Transverse colon (tissue), 4 donors: Measurements from ENCODE around the gene MEGF9. TPM values are rescaled to one million over a fixed set of nuclear protein-coding genes. Genes with fewer than 3 reads are reported as not detected.

ENCODE experiments used
- DNase-seq: peaks from one replicate; pipeline ENCODE4 v3.0.0-alpha.2; 2019
- H3K27ac ChIP-seq, 4 donors: fragments of 200-600 bp; sonication (generic); 2 replicates each; pipeline ENCODE4 v1.5.1; 2016 to 2018; ENCODE audit warnings: inconsistent platforms in 4 of 4
- H3K27me3 ChIP-seq: fragments of 200-600 bp; sonication (generic); 2 replicates; pipeline ENCODE4 v1.5.1; 2017; ENCODE audit warnings: inconsistent platforms
- H3K36me3 ChIP-seq, 4 donors: fragments of 200-600 bp; sonication (generic); 2 replicates each; pipeline ENCODE4 v1.5.1; 2017 to 2019; ENCODE audit warnings: inconsistent platforms in 4 of 4
- H3K4me1 ChIP-seq, 4 donors: fragments of 200-600 bp; sonication (generic); 2 replicates each; pipeline ENCODE4 v1.5.1; 2017 to 2020; ENCODE audit warnings: inconsistent platforms in 4 of 4
- H3K4me3 ChIP-seq, 4 donors: fragments of 200-600 bp; sonication (generic); 1 replicate in 1 of 4; 2 replicates in 3 of 4; pipeline versions ENCODE4 v1.5.1 to v1.6.1; 2017 to 2019; ENCODE audit warnings: inconsistent platforms in 4 of 4
- H3K9me3 ChIP-seq, 2 donors: fragments of 200-600 bp; sonication (generic); 2 replicates each; pipeline ENCODE4 v1.5.1; 2017 to 2019; ENCODE audit warnings: inconsistent platforms in 2 of 2
- EP300 ChIP-seq: sonication (generic); formaldehyde crosslinking; IDR thresholded peaks from one replicate; pipeline ENCODE4 v1.6.1; 2017; ENCODE audit warnings: antibody characterized with exemption, low read depth
- POLR2A ChIP-seq: fragments of 450-650 bp; IDR thresholded peaks from one replicate; pipeline ENCODE4 v1.6.1; 2016; ENCODE audit warnings: antibody characterized with exemption, mild to moderate bottlenecking, moderate library complexity
- POLR2AphosphoS5 ChIP-seq, 3 donors: sonication (generic); formaldehyde crosslinking; IDR thresholded peaks; one replicate each; pipeline ENCODE4 v1.6.1; 2016; ENCODE audit warnings: antibody characterized with exemption in 3 of 3
- WGBS, 2 donors: methylation state at CpG; one replicate each; pipeline ENCODE4 v1.1.5; 2018; ENCODE audit warnings: low coverage in 1 of 2; 5-methylcytosine and 5-hydroxymethylcytosine counted together
- in situ Hi-C, 4 donors: fragments of 200-750 bp; cut with MboI; loops; one replicate each; pipeline versions ENCODE4 v1.15.0 to v1.15.1; 2017; ENCODE audit warnings: low sequenced_read_pairs in 3 of 4, low pct_ligation_motif_present in 1 of 4, low pct_unique_long_range_greater_than_20kb in 1 of 4
- intact Hi-C: fragments of 100-400 bp; cut with DNase I; formaldehyde crosslinking; loops from one replicate; pipeline ENCODE4 v1.15.1; 2023; ENCODE audit warnings: low total_unique reads
- total RNA-seq, 4 donors: library from RNA; depleted of rRNA; stranded (reverse); fragments of >200 nt; gene quantifications; one replicate each; pipeline ENCODE4 v1.1.0, GENCODE V29; 2016
- TF ChIP-seq, protein P1 (sequence below), 5 experiments: fragments of 200-600 bp in 3 of 5; fragments of 450-650 bp in 2 of 5; sonication (generic) in 3 of 5; IDR thresholded peaks; 1 replicate in 2 of 5; 2 replicates in 3 of 5; pipeline ENCODE4 v1.5.1; 2016 to 2017; ENCODE audit warnings: antibody characterized with exemption in 5 of 5, inconsistent platforms in 3 of 5, mild to moderate bottlenecking in 2 of 5, moderate library complexity in 1 of 5

MEGF9 gene
- total RNA-seq, 4 donors from 2014 or later, result 6.7 to 17.9 (median 12.7) TPM

DNA sequence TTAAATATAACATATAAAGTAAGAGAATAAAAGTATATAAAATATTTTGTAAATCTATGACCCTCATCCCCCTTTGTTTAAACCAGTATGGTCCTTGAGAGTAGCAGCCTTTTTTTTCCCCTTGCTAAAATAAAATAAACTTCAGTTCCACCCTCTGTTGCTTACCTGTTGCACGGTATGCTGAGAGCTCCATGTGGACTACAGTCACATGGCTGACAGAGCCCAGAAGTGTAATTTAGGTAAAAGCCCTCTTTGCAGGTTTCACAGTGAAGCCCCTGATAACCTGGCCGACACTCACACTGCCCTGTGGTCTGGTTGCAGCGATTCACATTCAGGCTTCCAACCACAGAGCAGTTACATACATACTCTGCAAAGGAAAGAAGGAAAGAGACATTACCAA is 55.1 kb downstream of the MEGF9 start:
- in situ Hi-C loops (no loop called here), intact Hi-C loops (no loop called here)
- Histone ChIP-seq H3K27me3 (no peaks in the 10 kb centered on the region), H3K4me3 (no peak overlapping the region), H3K4me1 (peaks cover 0 to 9% (median 2%) of the 10 kb centered on the region in 4 donors), H3K27ac (no peak overlapping the region), H3K9me3 (no peaks in the 10 kb centered on the region), H3K36me3 (peaks cover 0 to 4% (median 0%) of the 10 kb centered on the region in 4 donors)
- WGBS, 2 donors, result 60 to 83% methylated on average over 1 to 3 of the region's 3 CpGs
- DNase-seq, result no peak
- TF ChIP-seq, protein P1, sequence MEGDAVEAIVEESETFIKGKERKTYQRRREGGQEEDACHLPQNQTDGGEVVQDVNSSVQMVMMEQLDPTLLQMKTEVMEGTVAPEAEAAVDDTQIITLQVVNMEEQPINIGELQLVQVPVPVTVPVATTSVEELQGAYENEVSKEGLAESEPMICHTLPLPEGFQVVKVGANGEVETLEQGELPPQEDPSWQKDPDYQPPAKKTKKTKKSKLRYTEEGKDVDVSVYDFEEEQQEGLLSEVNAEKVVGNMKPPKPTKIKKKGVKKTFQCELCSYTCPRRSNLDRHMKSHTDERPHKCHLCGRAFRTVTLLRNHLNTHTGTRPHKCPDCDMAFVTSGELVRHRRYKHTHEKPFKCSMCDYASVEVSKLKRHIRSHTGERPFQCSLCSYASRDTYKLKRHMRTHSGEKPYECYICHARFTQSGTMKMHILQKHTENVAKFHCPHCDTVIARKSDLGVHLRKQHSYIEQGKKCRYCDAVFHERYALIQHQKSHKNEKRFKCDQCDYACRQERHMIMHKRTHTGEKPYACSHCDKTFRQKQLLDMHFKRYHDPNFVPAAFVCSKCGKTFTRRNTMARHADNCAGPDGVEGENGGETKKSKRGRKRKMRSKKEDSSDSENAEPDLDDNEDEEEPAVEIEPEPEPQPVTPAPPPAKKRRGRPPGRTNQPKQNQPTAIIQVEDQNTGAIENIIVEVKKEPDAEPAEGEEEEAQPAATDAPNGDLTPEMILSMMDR (IDR thresholded peaks at IDR 0.05), result no peak
- no peak for TF ChIP-seq POLR2A
- no peak for TF ChIP-seq POLR2AphosphoS5 (IDR thresholded peaks at IDR 0.05)
- TF ChIP-seq EP300, result no peak

DNA sequence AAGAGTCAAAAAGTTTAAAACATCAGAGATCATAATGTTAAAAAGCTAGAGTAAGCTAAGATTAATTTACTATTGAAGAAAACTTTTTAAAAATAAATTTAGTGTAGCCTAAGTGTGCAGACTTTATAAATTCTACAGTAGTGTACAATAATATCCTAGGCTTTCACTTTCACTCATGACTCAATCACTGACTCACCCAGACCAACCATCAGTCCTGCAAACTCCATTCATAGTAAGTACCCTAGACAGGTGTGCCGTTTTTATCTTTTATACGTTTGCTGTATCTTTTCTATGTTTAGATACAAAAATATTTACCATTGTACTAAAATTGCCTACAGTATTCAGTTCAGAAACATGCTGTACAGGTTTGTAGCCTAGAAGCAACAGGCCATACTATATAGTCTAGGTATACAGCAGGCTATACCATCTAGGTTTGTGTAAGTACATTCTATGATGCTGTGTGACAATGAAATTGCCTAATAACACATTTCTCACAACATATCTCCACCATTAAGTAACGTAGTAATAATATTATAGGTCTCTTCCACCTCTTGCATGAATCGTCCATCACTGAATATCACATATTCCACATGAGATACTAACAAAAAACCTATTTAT is 59.2 kb downstream of the MEGF9 start:
- WGBS, 2 donors, result 61 to 66% methylated on average over 4 of the region's 4 CpGs
- Histone ChIP-seq H3K4me3 (no peak overlapping the region), H3K9me3 (no peaks in the 10 kb centered on the region), H3K27ac (no peak overlapping the region), H3K4me1 (peaks cover 0 to 12% (median 0%) of the 10 kb centered on the region in 4 donors), H3K36me3 (peaks cover 0 to 4% (median 0%) of the 10 kb centered on the region in 4 donors), H3K27me3 (no peaks in the 10 kb centered on the region)
- DNase-seq, result no peak
- no peak for TF ChIP-seq POLR2AphosphoS5 (IDR thresholded peaks at IDR 0.05)
- intact Hi-C loops (no loop called here), in situ Hi-C loops (no loop called here)

DNA sequence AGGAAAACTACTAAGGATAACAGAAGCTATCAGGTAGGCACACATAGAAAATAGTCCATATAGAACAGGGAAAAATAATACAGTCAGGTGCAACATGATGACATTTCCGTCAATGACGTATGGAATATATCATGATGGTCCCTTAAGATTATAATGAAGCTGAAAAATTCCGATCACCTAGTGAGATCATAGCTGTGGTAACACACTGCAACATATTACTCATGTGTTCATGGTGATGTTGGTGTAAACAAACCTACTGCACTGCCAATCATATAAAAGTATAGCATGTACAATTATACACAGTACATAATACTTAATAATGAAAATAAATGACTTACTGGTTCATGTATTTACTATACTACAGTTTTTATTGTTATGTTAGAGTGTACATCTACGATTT is 60.0 kb downstream of the MEGF9 start:
- Histone ChIP-seq H3K4me3 (no peak overlapping the region), H3K4me1 (peaks cover 0 to 12% (median 0%) of the 10 kb centered on the region in 4 donors), H3K36me3 (peaks cover 0 to 4% (median 0%) of the 10 kb centered on the region in 4 donors), H3K9me3 (no peaks in the 10 kb centered on the region), H3K27me3 (no peaks in the 10 kb centered on the region), H3K27ac (no peak overlapping the region)
- DNase-seq, result no peak
- no peak for TF ChIP-seq POLR2AphosphoS5 (IDR thresholded peaks at IDR 0.05)
- TF ChIP-seq EP300, result no peak
- TF ChIP-seq, protein P1 (IDR thresholded peaks at IDR 0.05), result no peak
- TF ChIP-seq POLR2A, result no peak
- in situ Hi-C loops, result no loop called here
- intact Hi-C loops, result no loop called here
- WGBS, 2 donors, result 94% methylated on average over 4 of the region's 4 CpGs

DNA sequence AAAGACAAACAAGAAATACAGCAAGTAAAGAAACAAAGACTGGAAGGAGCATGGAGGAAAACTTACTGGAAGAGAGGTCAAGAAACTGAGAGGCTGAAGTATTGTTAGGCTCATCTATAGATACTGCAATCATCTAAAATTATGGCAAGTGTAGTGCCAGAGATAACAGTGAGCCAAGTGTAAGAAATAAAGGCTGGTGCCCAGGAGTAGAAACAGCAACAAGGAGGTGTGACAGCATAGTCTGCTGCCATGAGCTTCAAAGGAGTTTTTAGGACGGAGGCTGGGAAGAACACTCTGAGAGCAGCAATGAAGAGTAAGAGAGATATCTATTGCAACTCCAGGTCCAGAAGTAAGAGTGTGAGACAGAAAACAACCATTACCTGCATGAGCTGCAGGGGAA is 60.5 kb downstream of the MEGF9 start:
- WGBS, 2 donors, result 83 to 85% methylated on average over 1 of the region's 1 CpG
- in situ Hi-C loops (no loop called here), intact Hi-C loops (no loop called here)
- Histone ChIP-seq H3K9me3 (no peaks in the 10 kb centered on the region), H3K36me3 (peaks cover 0 to 4% (median 0%) of the 10 kb centered on the region in 4 donors), H3K27me3 (no peaks in the 10 kb centered on the region), H3K4me3 (no peak overlapping the region), H3K4me1 (peaks cover 0 to 12% (median 0%) of the 10 kb centered on the region in 4 donors), H3K27ac (no peak overlapping the region)
- TF ChIP-seq EP300 (no peak), POLR2AphosphoS5 (IDR thresholded peaks at IDR 0.05) (no peak), POLR2A (no peak)
- TF ChIP-seq, protein P1 (IDR thresholded peaks at IDR 0.05), result no peak
- no peak for DNase-seq

DNA sequence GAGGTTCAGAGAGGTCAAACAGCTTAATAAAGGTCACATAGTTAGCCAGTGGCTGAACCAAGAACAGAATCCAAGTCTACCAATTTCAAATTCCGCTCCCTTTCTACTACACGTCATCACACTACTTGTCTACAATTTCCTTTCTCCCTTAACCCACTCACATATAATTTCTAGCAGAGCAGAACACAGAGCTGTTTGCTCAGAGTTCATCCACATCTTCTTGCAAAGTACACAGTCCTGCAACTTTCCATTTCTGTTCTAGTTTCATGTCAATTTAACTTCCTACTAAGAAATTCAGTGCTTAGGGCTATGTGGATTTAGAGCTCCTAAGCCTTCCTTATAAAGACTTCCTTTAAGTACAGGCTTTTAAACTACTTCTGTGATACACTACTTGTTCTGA is 61.3 kb downstream of the MEGF9 start:
- no peak overlapping the region for H3K27ac ChIP-seq
- H3K4me3 ChIP-seq, result no peak overlapping the region
- no peaks in the 10 kb centered on the region for H3K9me3 ChIP-seq
- DNase-seq, result no peak
- TF ChIP-seq POLR2AphosphoS5 (IDR thresholded peaks at IDR 0.05) (no peak), POLR2A (no peak)
- peaks cover 0 to 12% (median 0%) of the 10 kb centered on the region in 4 donors for H3K4me1 ChIP-seq
- no peaks in the 10 kb centered on the region for H3K27me3 ChIP-seq
- H3K36me3 ChIP-seq, result no peaks in the 10 kb centered on the region
- intact Hi-C loops (no loop called here), in situ Hi-C loops (no loop called here)
- 85 to 93% methylated on average over 2 of the region's 2 CpGs for WGBS, 2 donors
